DND-41 (cell line): ENCODE results near the gene CHSY1.

Experiments
- EZH2 ChIP-seq: IDR thresholded peaks from 3 replicates; pipeline ENCODE4 v1.6.1; 2012; ENCODE audit warnings: borderline replicate concordance, low read depth, mild to moderate bottlenecking, moderate library complexity, low read length, inconsistent platforms; ENCODE audit not compliant: severe bottlenecking
- TF ChIP-seq, protein P1 (sequence below): IDR thresholded peaks from 2 replicates; pipeline ENCODE4 v1.5.1; 2012; ENCODE audit warnings: borderline replicate concordance, low read length, moderate library complexity, mild to moderate bottlenecking; ENCODE audit not compliant: poor library complexity, severe bottlenecking; ENCODE audit errors: extremely low read depth

DNA sequence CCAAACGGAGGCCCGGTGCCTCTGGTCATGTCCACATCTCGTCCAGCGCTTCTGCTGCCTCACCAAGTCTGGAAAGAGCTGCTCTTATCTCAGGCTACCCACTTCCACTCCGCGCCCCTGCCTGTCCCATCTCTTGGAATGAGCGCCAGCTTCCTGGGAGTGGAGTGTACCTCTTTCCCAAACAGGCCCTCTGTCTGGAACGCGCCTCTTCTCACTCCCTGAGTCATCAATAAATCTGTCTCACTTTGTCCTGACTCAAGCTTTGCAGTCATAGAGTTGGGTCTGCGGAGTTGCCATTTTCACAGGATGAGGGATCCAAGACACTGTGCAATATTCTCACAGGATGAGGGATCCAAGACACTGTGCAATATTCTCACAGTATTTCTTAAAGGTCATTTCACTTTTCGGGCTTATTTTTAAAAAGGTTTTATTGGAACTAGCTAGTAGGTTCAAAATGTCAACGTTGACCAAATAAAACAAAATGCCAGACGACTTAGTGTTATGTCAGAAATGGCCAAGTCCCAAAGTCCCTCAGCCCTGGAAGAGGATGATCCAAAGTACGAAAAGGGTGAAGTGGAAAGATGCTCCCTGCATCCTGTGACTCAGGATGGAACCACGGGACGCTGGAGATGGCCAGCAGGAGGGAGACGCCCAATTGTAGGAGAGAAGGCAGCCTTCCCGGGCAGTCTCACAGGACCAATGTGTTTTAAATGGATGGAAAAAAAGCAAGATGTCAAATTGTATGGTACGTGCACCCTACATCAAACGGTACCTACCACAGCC is 81.1 kb downstream of the CHSY1 start:
- TF ChIP-seq, protein P1, sequence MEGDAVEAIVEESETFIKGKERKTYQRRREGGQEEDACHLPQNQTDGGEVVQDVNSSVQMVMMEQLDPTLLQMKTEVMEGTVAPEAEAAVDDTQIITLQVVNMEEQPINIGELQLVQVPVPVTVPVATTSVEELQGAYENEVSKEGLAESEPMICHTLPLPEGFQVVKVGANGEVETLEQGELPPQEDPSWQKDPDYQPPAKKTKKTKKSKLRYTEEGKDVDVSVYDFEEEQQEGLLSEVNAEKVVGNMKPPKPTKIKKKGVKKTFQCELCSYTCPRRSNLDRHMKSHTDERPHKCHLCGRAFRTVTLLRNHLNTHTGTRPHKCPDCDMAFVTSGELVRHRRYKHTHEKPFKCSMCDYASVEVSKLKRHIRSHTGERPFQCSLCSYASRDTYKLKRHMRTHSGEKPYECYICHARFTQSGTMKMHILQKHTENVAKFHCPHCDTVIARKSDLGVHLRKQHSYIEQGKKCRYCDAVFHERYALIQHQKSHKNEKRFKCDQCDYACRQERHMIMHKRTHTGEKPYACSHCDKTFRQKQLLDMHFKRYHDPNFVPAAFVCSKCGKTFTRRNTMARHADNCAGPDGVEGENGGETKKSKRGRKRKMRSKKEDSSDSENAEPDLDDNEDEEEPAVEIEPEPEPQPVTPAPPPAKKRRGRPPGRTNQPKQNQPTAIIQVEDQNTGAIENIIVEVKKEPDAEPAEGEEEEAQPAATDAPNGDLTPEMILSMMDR: no peak
- no peak for TF ChIP-seq EZH2
